Measurements from ENCODE around the gene HEPACAM2. TPM values are rescaled to one million over a fixed set of nuclear protein-coding genes. Genes with fewer than 3 reads are reported as not detected.

The HEPACAM2 gene
- total and polyA plus RNA-seq, 2 donors (not counting 1 experiment from before 2014, with no cell fraction given) = under 0.01 TPM; not detected in 1

GRCh38 chr7:93211228-93211818 lies 14.9 kb downstream of the HEPACAM2 start:
- TF ChIP-seq EZH2 (IDR thresholded peaks at IDR 0.05; ENCODE audit: low read length, missing control alignments) (no peak), CTCF (conservative IDR thresholded peaks at IDR 0.05 in 1 of 2, IDR thresholded peaks at IDR 0.05 in 1 of 2; ENCODE audit: low read depth in 1 of 2, low read length in 2 of 2) (no peak)
- Histone ChIP-seq H3K36me3 (ENCODE audit: control insufficient read depth, insufficient read depth, low read length) (no peaks in the 10 kb centered on the region), H3K27me3 (ENCODE audit: control insufficient read depth, insufficient read depth, low read length) (peaks cover 5% of the 10 kb centered on the region), H3K4me1 (ENCODE audit: control insufficient read depth, extremely low read depth, insufficient read depth, low read length) (no peaks in the 10 kb centered on the region), H2AFZ (ENCODE audit: low read length) (no peak overlapping the region), H3K9ac (ENCODE audit: insufficient read depth, low read length) (no peak overlapping the region), H4K20me1 (ENCODE audit: control insufficient read depth, extremely low read depth, insufficient read depth, low read length) (no peaks in the 10 kb centered on the region), H3K4me3 (replicated peaks in 1 of 4; ENCODE audit: control extremely low read depth in 1 of 4, insufficient read depth in 1 of 4, low read depth in 3 of 4, low read length in 4 of 4) (no peak overlapping the region), H3K79me2 (ENCODE audit: control insufficient read depth, insufficient read depth, low read length) (no peaks in the 10 kb centered on the region), H3K4me2 (ENCODE audit: extremely low read depth, insufficient read depth, low read length) (no peak overlapping the region), H3K27ac (ENCODE audit: insufficient read depth, low read length) (no peak overlapping the region), H3K9me3 (ENCODE audit: control insufficient read depth, insufficient read depth, low read depth, low read length) (no peaks in the 10 kb centered on the region)
- DNase-seq (ENCODE audit: low read depth in 2 of 2) = no peak

GRCh38 chr7:93205046-93205445 lies 21.2 kb downstream of the HEPACAM2 start:
- Histone ChIP-seq H3K4me2 (ENCODE audit: extremely low read depth, insufficient read depth, low read length) (no peak overlapping the region), H3K36me3 (ENCODE audit: control insufficient read depth, insufficient read depth, low read length) (no peaks in the 10 kb centered on the region), H3K9ac (ENCODE audit: insufficient read depth, low read length) (no peak overlapping the region), H2AFZ (ENCODE audit: low read length) (no peak overlapping the region), H3K9me3 (ENCODE audit: control insufficient read depth, insufficient read depth, low read depth, low read length) (no peaks in the 10 kb centered on the region), H3K27me3 (ENCODE audit: control insufficient read depth, insufficient read depth, low read length) (no peaks in the 10 kb centered on the region), H3K4me1 (ENCODE audit: control insufficient read depth, extremely low read depth, insufficient read depth, low read length) (no peaks in the 10 kb centered on the region), H3K27ac (ENCODE audit: insufficient read depth, low read length) (no peak overlapping the region), H3K4me3 (replicated peaks in 1 of 4; ENCODE audit: control extremely low read depth in 1 of 4, insufficient read depth in 1 of 4, low read depth in 3 of 4, low read length in 4 of 4) (no peak overlapping the region), H3K79me2 (ENCODE audit: control insufficient read depth, insufficient read depth, low read length) (no peaks in the 10 kb centered on the region), H4K20me1 (ENCODE audit: control insufficient read depth, extremely low read depth, insufficient read depth, low read length) (no peaks in the 10 kb centered on the region)
- TF ChIP-seq EZH2 (IDR thresholded peaks at IDR 0.05; ENCODE audit: low read length, missing control alignments) (no peak), CTCF (conservative IDR thresholded peaks at IDR 0.05 in 1 of 2, IDR thresholded peaks at IDR 0.05 in 1 of 2; ENCODE audit: low read depth in 1 of 2, low read length in 2 of 2) (no peak)
- DNase-seq (ENCODE audit: low read depth in 2 of 2) = no peak

- Histone ChIP-seq H3K4me2 (ENCODE audit: extremely low read depth, insufficient read depth, low read length) (no peak overlapping the region), H3K4me3 (replicated peaks in 1 of 4; ENCODE audit: control extremely low read depth in 1 of 4, insufficient read depth in 1 of 4, low read depth in 3 of 4, low read length in 4 of 4) (no peak overlapping the region), H3K27me3 (ENCODE audit: control insufficient read depth, insufficient read depth, low read length) (no peaks in the 10 kb centered on the region), H3K27ac (ENCODE audit: insufficient read depth, low read length) (no peak overlapping the region), H3K9me3 (ENCODE audit: control insufficient read depth, insufficient read depth, low read depth, low read length) (no peaks in the 10 kb centered on the region), H2AFZ (ENCODE audit: low read length) (no peak overlapping the region), H3K79me2 (ENCODE audit: control insufficient read depth, insufficient read depth, low read length) (no peaks in the 10 kb centered on the region), H4K20me1 (ENCODE audit: control insufficient read depth, extremely low read depth, insufficient read depth, low read length) (no peaks in the 10 kb centered on the region), H3K36me3 (ENCODE audit: control insufficient read depth, insufficient read depth, low read length) (no peaks in the 10 kb centered on the region), H3K4me1 (ENCODE audit: control insufficient read depth, extremely low read depth, insufficient read depth, low read length) (no peaks in the 10 kb centered on the region), H3K9ac (ENCODE audit: insufficient read depth, low read length) (no peak overlapping the region)
- DNase-seq (ENCODE audit: low read depth in 2 of 2) = no peak
- TF ChIP-seq EZH2 (IDR thresholded peaks at IDR 0.05; ENCODE audit: low read length, missing control alignments) = no peak
- TF ChIP-seq CTCF (conservative IDR thresholded peaks at IDR 0.05 in 1 of 2, IDR thresholded peaks at IDR 0.05 in 1 of 2; ENCODE audit: low read depth in 1 of 2, low read length in 2 of 2) = no peak
These were observed 22.8 kb downstream of the HEPACAM2 start for GRCh38 chr7:93203496-93203895.
